GM19193 (cell line): ENCODE data around the gene RSPH3.

Source experiments
- POLR2A ChIP-seq: IDR thresholded peaks from 4 replicates; pipeline ENCODE4 v1.6.1; 2011; ENCODE audit not compliant: insufficient read depth, insufficient read length; ENCODE audit errors: extremely low read depth

Gene RSPH3

GRCh38 chr6:159033160-159034049, 33.4 kb upstream of the RSPH3 start:
- TF ChIP-seq POLR2A = no peak

- TF ChIP-seq POLR2A = no peak
Observed at GRCh38 chr6:159031846-159032245, 31.8 kb upstream of the RSPH3 start.

- TF ChIP-seq POLR2A = no peak
Observed at GRCh38 chr6:159030168-159030567, 30.2 kb upstream of the RSPH3 start.

- TF ChIP-seq POLR2A = no peak
Observed at GRCh38 chr6:159023893-159024292, 23.9 kb upstream of the RSPH3 start.

- no peak for TF ChIP-seq POLR2A
Observed at GRCh38 chr6:159020011-159020410, 20.0 kb upstream of the RSPH3 start.

- TF ChIP-seq POLR2A = no peak
Observed at GRCh38 chr6:159017757-159018559, 18.0 kb upstream of the RSPH3 start.

- no peak for TF ChIP-seq POLR2A
Observed at GRCh38 chr6:159014406-159014805, 14.4 kb upstream of the RSPH3 start.

GRCh38 chr6:159013229-159013628, 13.2 kb upstream of the RSPH3 start:
- TF ChIP-seq POLR2A = no peak

- no peak for TF ChIP-seq POLR2A
Observed at GRCh38 chr6:159012201-159012600, 12.2 kb upstream of the RSPH3 start.

- no peak for TF ChIP-seq POLR2A
Observed at GRCh38 chr6:159008656-159009288, 8.8 kb upstream of the RSPH3 start.

- TF ChIP-seq POLR2A = no peak
Observed at GRCh38 chr6:159007510-159007909, 7.5 kb upstream of the RSPH3 start.

GRCh38 chr6:159005436-159005835, 5.4 kb upstream of the RSPH3 start:
- no peak for TF ChIP-seq POLR2A

- no peak for TF ChIP-seq POLR2A
Observed at GRCh38 chr6:159004592-159004991, 4.6 kb upstream of the RSPH3 start.

GRCh38 chr6:159002432-159003155, 2.6 kb upstream of the RSPH3 start:
- no peak for TF ChIP-seq POLR2A
